GM19324 (cell line): ENCODE measurements around the gene C6orf62.
"Not testable (repeated sequence)": the region's sequence is repeated elsewhere in the genome, so short reads cannot be mapped to it uniquely, and the experiment has no call there.

Experiments
- ATAC-seq: cut with Tn5 transposase; IDR thresholded peaks from one replicate; pipeline ENCODE4 v1.9.1; 2021; ENCODE audit warnings: mild to moderate bottlenecking, moderate library complexity; ENCODE audit not compliant: unreplicated experiment, low FRiP score

Gene C6orf62

GRCh38 chr6:24670492-24670891, 48.5 kb downstream of the C6orf62 start:
- not testable (repeated sequence) for ATAC-seq

- ATAC-seq, result no peak
These were observed 50.0 kb downstream of the C6orf62 start for GRCh38 chr6:24668997-24669361.

- not testable (repeated sequence) for ATAC-seq
These were observed 50.6 kb downstream of the C6orf62 start for GRCh38 chr6:24668066-24668996.

DNA sequence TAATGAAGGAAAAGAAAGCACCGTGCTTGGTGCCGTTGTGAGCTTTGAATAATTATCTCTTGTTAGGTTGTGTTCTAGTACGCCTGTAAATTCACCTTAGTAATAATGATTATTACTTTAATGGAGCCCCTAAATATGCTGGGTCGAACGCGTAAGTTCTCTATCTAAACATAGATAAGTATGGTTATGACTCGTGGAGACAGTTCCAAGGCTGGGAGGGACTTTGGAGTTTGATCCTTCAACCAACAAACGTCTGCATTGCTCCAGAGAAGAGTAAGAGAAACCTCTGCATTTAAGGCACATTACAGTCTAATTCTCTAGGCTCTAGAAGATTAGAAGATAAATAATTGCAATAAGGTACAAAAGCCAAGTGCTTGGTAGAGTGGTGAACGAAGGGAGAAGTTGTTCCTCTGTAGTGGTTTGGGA, 51.6 kb downstream of the C6orf62 start:
- ATAC-seq, result no peak

DNA sequence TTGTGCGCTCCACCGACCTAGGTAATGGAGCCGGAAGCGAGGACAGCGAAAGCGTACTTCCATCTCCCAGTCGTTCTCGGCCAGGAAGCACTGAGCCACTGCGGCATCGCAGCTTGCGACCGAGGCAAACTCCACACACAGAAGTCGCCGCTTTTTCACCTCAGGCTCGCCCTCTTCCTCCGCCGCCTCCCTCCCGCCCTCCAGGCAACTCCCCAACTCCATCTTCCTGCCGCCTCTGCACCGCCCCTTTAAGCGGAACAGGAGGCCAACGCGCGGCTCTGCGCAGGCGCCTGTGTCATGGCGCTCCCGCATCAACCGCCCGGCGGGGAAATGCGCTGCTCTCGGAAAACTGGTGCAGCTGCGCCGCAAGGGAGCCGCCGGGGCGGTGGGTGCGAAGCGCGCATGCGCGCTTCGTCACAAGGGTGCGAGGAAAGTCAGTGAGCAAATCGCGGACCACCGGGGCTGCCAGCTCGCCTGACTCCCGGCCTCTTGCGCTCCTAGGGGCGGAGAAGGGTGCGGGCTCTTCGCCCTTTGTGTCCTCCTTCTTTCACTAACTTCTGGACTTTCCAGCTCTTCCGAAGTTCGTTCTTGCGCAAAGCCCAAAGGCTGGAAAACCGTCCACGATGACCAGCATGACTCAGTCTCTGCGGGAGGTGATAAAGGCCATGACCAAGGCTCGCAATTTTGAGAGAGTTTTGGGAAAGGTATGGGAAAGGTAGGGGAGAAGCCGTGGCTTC, 52.1 kb downstream of the C6orf62 start, which contains the start of the genes ACOT13 and TDP2:
ACOT13 (plus strand) TSS at position 437 of the 737 bp plus-strand sequence; CDS start at position 624, 187 bp downstream.
TDP2 (minus strand) TSS at position 259 of the 737 bp plus-strand sequence; CDS start at position 222, 37 bp downstream.
- peak; percentile 98 for ATAC-seq

- peak; percentile 29 for ATAC-seq
These were observed 52.8 kb downstream of the C6orf62 start for GRCh38 chr6:24666097-24666640.

GRCh38 chr6:24664046-24664987, 54.6 kb downstream of the C6orf62 start:
- ATAC-seq, result no peak

GRCh38 chr6:24663189-24663588, 55.8 kb downstream of the C6orf62 start:
- no peak for ATAC-seq

- no peak for ATAC-seq
These were observed 56.7 kb downstream of the C6orf62 start for GRCh38 chr6:24662236-24662635.

DNA sequence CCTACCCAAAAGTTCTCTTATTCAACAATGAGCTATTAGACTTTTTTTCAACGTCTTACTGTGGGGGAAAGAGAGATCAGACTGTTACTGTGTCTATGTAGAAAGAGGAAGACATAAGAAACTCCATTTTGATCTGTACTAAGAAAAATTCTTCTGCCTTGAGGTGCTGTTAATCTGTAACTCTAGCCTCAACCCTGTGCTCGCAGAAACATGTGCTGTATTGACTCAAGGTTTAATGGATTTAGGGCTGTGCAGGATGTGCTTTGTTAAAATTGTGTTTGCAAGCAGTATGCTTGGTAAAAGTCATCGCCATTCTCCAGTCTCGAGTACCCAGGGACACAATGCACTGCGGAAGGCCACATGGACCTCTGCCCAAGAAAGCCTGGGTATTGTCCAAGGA, 57.2 kb downstream of the C6orf62 start:
- ATAC-seq, result not testable (repeated sequence)

DNA sequence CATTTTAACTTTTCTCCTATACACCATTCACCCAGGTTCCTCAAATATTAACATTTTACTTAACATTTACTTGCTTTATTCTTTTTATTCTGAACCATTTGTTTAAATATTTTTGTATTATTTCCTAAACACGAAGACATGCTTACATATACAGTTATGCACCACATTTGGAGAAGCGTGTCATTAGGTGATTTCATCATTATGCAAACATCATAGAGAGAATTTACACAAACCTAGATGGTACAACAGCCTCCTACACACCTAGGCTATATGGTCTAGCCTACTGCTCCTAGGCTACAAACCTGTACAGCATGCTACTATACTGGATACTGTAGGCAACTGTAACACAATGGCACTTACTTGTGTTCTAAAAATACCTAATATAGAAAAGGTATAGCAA, 58.8 kb downstream of the C6orf62 start:
- ATAC-seq, result no peak

GRCh38 chr6:24659561-24659960, 59.4 kb downstream of the C6orf62 start:
- no peak for ATAC-seq

DNA sequence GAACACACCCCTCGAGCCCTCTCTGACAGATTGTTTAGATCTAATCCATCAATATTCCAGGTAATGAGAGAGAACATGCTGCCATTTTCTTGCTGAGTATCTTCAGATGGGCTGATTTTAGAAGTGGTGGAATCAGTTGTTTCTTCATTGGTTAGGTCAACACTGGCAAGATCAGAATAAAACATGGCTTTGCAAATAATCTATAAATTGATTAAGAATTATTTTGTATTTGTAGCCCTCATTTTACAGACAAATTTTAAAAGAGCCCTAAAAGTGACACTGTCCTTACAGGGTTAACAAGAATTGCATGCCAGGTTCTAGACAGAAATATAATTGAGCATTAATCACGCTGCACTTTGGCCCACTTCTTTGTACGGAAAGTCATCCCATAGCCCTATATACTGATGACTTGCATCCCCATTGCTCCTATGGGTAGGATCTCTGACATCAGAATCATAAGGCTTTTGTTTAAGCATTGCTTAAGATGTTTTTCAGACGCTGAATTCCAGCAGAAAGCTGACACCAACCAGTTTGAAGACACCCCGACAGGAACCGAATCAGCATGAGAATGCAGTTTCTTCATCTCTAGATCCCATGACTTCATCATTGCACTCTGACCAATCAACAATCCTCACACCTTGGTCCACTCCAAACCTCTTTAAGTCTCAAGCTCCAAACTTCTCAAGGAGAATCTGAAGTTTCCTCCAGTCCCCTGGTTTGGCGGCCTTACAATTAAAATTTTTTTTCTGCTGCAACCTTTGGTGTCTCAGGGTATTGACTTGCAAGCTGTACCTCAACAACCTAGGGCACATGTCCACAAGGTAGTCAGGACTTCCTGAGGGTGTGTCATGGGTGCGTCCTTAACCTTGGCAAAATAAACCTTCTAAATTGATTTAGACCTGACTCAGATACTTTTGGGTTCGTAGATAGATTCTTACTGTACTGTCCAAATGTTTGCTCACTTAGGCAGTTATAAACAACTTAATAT, 60.1 kb downstream of the C6orf62 start:
- ATAC-seq, result no peak

GRCh38 chr6:24655215-24655614, 63.7 kb downstream of the C6orf62 start:
- ATAC-seq, result no peak
